Measurements from ENCODE around the gene IFT74.

GRCh38 chr9:27005491-27005890 is 49.3 kb downstream of the IFT74 start, which contains the start of gene LRRC19:
- TF ChIP-seq POLR2A (IDR thresholded peaks at IDR 0.05) (no peak), CTCF (IDR thresholded peaks at IDR 0.05 in 8 of 11, conservative IDR thresholded peaks at IDR 0.05 in 3 of 11) (no peak), POLR2AphosphoS5 (IDR thresholded peaks at IDR 0.05) (no peak)

Data from spleen (tissue), 7 donors.